NCI-H146 treated with DMSO at 0.1 percent for 48 hours (cell line): ENCODE data around the gene SEC14L3.
"Not testable (repeated sequence)": the region's sequence is repeated elsewhere in the genome, so short reads cannot be mapped to it uniquely, and the experiment has no call there.

Source experiments
- DNase-seq: peaks from one replicate; lab custom pipeline; 2025; ENCODE audit not compliant: unreplicated experiment; lab: John Stamatoyannopoulos, UW

Gene SEC14L3

GRCh38 chr22:30486118-30486517 is 14.3 kb upstream of the SEC14L3 start:
- DNase-seq: no peak

DNA sequence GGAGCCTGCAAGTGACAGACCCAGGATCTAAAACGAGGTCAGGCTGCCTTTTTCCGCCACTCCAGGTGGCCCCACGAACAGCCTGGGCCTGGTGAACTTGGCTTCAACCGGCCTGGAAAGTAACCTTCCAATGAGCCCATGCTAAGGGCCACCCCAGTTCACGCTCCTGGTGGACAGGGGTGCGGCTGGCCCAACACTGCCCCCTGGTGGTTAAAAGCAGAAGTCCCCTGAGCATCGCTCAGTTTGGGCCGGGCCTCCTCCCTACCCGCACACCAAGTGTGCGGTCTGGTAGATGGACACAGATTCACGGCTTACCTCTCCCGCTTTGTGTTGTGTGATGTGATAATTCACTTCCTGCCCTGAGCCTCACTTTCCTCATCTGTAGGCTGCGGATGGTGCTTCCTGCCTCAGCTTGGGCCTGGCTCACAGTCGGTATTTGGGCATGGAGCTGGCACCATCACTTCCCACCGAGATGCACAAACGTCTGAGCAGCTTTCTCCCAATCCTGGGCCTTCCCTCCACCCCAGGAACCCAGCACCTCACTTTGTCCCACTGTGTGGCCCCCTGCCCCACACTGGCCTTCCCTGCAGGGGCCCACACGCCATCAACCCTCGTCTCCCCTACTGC is 13.7 kb upstream of the SEC14L3 start:
- DNase-seq: no peak

DNA sequence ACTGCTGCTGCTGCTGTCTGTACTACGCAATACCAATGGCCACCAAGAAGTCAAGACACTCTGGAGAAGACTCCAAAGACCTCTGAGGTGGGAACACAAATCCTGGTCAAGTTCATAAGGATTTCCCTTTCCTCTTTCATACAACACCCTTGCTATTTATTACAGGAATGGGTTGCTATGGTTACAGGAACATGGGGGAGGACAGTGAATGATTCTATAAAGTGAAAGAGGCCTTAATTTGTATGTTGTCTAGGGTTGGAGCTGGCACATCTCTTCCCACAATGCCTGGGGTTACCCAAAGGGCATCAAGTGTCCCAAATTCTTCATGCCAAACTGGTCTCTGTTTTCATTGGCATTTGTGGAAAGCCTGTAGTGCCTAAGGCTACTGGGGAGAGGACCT is 11.4 kb upstream of the SEC14L3 start:
- no peak for DNase-seq

GRCh38 chr22:30481711-30482110 is 9.9 kb upstream of the SEC14L3 start:
- no peak for DNase-seq

DNA sequence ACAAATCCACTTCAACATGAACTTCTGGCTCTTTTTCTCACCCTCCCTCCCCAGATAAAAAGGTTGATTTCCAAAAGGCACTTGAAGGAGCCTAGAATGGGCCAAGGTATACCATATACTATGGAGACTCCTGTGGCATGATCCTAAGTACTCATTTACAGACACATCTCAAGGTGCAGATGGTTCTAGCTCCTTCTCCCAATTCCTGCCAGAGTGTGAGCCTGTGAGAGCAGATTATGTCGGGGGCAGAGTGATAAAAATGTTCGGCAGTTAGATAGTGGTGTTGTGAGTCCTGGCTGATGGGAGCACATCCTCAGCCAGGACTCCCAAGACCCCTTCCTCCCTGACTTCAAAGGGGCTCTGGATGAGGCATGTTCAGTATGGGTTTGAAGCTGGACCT is 8.2 kb upstream of the SEC14L3 start:
- no peak for DNase-seq

DNA sequence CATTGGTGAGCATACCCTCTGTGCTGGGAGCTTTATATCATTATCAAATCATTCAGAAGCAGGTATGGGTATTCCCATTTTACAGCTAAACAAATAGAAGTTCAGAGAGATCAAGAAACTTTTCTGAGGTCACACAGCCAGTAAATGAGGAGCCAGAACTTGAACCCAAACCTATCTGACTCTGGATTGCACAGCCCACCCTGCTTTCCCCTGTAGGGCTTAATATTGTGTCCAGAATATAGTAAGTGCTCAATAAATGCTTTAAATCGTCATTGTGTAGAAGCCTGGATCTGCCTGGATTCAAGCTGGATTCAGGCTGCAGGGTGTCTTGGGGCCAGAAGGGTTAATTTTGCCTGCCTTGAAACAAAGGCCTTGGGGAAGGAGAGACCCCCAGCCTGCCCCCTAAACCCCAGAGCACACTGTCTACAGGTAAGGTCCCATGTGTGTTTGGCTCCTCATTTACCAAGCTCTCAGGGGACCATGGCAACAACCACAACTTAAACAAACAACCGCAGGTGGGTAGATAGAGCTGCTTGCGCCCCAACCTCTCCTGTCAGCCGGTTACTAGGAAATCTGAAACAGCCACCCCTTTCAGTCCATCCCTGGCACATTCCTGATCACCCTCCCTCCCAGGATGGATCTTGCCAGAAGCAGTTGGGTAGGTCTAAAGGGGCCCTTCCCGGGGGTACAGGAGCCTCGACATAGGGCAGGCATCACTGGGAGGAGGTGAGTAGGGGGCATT is 3.0 kb upstream of the SEC14L3 start:
- peak; percentile 35 for DNase-seq

DNA sequence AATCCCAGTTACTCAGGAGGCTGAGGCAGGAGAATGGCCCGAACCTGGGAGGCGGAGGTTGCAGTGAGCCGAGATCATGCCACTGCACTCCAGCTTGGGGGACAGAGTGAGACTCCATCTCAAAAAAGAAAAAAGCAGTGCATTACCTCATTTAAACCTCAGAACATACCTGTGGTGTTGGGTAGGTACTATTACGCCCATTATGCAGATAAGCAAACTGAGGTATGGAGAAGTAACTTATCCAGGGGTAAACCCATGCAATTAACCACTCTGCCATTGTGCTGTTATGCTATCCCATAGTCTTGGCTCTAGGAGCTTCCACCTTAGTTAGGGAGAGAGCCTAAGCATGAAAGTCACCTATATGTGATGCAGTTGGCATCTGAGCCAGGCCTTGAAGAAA is 2.3 kb upstream of the SEC14L3 start:
- DNase-seq: no peak

DNA sequence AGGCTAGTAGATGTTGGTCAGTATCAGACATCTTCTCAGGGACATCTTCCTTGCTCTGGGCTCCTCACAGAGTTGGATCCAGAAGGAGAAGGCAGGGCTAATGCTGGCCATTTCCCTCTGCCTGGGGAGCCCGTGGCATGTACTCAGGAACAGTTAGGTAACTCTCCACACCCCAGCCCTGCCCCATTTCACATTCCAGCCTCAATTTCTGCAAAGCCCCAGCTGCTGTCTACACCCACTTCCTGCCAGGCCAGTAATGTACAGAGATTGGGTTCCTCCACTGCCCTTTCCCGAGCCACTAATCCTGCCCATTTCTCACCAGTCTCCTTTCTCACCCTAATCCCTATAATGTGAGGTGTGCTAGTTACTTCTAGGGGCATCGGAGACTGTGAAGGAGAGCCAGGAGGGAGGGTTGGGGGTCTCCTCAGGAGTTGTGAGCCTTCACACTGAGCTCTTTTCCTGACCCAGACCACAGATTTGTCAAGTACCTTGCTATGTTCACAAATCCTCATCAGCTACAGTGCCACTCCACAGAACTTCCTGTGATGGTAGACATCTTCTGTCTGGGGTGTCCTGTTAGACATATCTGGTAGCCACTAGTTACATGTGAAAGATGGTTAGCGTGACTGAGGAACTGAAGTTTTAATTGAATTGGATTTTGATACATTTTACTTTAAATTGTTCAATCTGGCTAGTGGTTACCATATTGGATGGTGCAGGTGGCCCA is 1.3 kb upstream of the SEC14L3 start:
- no peak for DNase-seq

GRCh38 chr22:30470655-30471054 is 1.2 kb downstream of the SEC14L3 start:
- no peak for DNase-seq

- no peak for DNase-seq
These were observed 2.7 kb downstream of the SEC14L3 start for GRCh38 chr22:30469165-30469564.

- not testable (repeated sequence) for DNase-seq
These were observed 11.3 kb downstream of the SEC14L3 start for GRCh38 chr22:30460555-30460954.

DNA sequence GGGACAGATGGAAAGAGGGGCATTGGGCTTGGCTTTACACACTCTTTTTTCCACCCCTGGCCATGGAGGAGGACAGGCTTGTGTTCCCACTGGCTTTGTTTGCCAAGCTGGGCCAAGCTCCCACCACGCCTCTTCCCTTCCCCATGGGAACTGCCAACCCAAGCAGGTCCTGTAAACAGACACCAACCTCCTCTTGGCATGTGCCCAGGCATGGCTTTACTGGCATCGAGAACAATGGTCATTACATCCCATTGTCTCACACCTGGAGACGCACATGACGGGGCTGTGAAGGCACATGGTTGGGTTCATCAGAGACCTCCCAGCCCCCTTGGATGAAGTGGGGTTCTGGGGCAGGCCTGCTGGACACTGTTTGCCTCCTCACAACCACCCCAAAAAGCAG is 11.7 kb downstream of the SEC14L3 start:
- DNase-seq: no peak

GRCh38 chr22:30459181-30460052 is 12.4 kb downstream of the SEC14L3 start:
- DNase-seq: no peak

GRCh38 chr22:30457981-30458380 is 13.8 kb downstream of the SEC14L3 start:
- no peak for DNase-seq

- no peak for DNase-seq
These were observed 16.6 kb downstream of the SEC14L3 start for GRCh38 chr22:30455075-30455840.

DNA sequence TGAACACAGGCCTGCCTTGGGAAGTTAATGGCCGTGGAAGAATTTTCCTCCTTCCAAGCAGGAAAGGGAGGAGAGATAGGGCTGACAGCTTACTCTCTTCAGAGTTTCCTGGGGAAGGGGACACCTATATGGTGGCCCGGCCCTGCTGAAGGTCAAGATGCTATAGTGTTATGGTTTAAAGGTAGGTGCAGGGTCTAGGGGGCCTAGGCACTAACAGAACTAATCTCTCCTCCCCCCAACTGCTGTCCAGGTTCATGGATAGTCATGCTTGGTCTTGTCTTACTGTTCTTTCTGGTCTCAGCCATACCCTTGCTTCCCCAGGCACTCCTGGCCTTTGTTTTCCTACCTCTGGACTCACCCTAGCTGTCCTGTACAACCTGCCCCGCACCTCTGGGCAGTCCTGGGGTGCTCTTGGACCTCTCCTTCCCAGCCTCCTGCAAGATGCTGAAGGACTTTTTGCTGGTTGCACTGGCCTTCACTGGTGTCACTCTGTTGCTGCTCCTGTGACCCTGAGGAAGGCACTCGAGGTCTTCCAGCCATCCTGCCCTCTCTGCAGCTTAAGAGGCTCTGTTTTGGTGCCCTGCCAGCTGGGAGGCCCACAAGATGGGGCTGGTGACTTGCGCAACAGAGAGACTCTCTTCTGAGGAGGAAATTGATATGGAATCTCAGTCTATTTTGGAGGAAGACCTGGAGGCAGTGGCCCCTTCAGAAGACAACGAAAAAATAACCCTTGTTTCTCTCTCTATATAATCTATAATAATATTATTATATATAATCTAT is 17.9 kb downstream of the SEC14L3 start:
- DNase-seq: no peak

GRCh38 chr22:30452861-30453260 is 19.0 kb downstream of the SEC14L3 start:
- no peak for DNase-seq

- not testable (repeated sequence) for DNase-seq
These were observed 20.3 kb downstream of the SEC14L3 start for GRCh38 chr22:30451488-30451887.

DNA sequence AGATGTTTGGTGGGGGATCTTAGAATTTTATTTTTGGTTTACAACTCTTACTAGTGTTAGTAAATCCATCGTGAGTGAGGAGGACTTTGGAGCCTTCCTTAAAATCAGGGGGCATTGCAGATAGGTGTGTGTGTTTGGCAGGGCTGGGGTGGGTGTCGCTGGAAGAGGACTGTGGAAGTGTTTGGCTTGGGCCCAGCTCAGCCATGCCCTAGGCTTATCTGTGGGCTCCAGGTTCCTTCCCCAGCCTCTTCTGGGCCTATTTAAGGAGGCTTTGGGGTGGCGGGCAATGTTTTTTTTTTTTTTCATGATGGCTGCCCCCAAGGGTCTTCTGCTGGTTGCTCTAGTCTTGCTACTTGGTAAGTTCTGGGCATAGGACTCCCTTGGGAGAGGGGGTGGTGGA is 24.2 kb downstream of the SEC14L3 start:
- no peak for DNase-seq
